RCC 7860 (cell line): ENCODE data around the gene LAMB2.
A peak's percentile ranks its signal among the peaks of the same experiment; 100 is the strongest.

ENCODE experiments used
- DNase-seq: peaks from one replicate; pipeline ENCODE4 v3.0.0-alpha.2; 2015; ENCODE audit warnings: low spot score
- FAIRE-seq: peaks from 2 replicates; lab custom pipeline; 2012; peaks lifted over from hg19 to GRCh38; lab: Jason Lieb, UNC

Gene LAMB2

GRCh38 chr3:49122022-49122421, 10.8 kb downstream of the LAMB2 start:
- DNase-seq (no peak), FAIRE-seq (no peak)

GRCh38 chr3:49121132-49121736, 11.6 kb downstream of the LAMB2 start:
- no peak for FAIRE-seq
- no peak for DNase-seq

GRCh38 chr3:49120438-49121131, 12.3 kb downstream of the LAMB2 start, which contains the start of gene USP19:
Gene USP19, minus strand, starts transcription at chr3:49120823. Its CDS starts 1,678 bp downstream, at chr3:49119145.
- DNase-seq, result peak; percentile 69
- no peak for FAIRE-seq

- DNase-seq, result no peak
- FAIRE-seq, result no peak
These were observed 12.8 kb downstream of the LAMB2 start for GRCh38 chr3:49120096-49120437.

GRCh38 chr3:49119439-49119838, 13.4 kb downstream of the LAMB2 start:
- FAIRE-seq (no peak), DNase-seq (peak; percentile 7)

GRCh38 chr3:49119036-49119435, 13.8 kb downstream of the LAMB2 start:
- FAIRE-seq, result no peak
- DNase-seq, result no peak

GRCh38 chr3:49112262-49112661, 20.6 kb downstream of the LAMB2 start:
- no peak for FAIRE-seq
- no peak for DNase-seq

GRCh38 chr3:49111347-49111746, 21.5 kb downstream of the LAMB2 start:
- DNase-seq (no peak), FAIRE-seq (no peak)

GRCh38 chr3:49110780-49111179, 22.1 kb downstream of the LAMB2 start:
- DNase-seq (no peak), FAIRE-seq (no peak)

- no peak for FAIRE-seq
- no peak for DNase-seq
These were observed 24.5 kb downstream of the LAMB2 start for GRCh38 chr3:49108346-49108745.

GRCh38 chr3:49104427-49105291, 28.2 kb downstream of the LAMB2 start, which contains the start of gene QARS1:
Gene QARS1, minus strand, starts transcription at chr3:49104757. Its CDS starts 24 bp downstream, at chr3:49104733.
- FAIRE-seq (peak; percentile 84), DNase-seq (peak; percentile 73)

- DNase-seq (no peak), FAIRE-seq (no peak)
These were observed 28.8 kb downstream of the LAMB2 start for GRCh38 chr3:49104052-49104426.

- DNase-seq (no peak), FAIRE-seq (no peak)
These were observed 32.7 kb downstream of the LAMB2 start for GRCh38 chr3:49100046-49100615.

- no peak for DNase-seq
- FAIRE-seq, result no peak
These were observed 33.8 kb downstream of the LAMB2 start for GRCh38 chr3:49098910-49099630.

- no peak for FAIRE-seq
These were observed 34.4 kb downstream of the LAMB2 start for GRCh38 chr3:49098429-49098828.

GRCh38 chr3:49093853-49094767, 38.7 kb downstream of the LAMB2 start, which contains the start of gene QRICH1:
Gene QRICH1, minus strand, starts transcription at chr3:49094071. Its CDS starts 17,054 bp downstream, at chr3:49077017.
- FAIRE-seq, result peak; percentile 83
- DNase-seq, result peak; percentile 96

More at GRCh38 chr3:49098429-49098828, 34.4 kb downstream of the LAMB2 start:
- no peak for DNase-seq

- DNase-seq, result peak; percentile 37
- no peak for FAIRE-seq
These were observed 39.7 kb downstream of the LAMB2 start for GRCh38 chr3:49092938-49093852.

GRCh38 chr3:49081429-49081828, 51.4 kb downstream of the LAMB2 start:
- FAIRE-seq (no peak), DNase-seq (no peak)
